ENCODE measurements around the gene PARM1. TPM values are rescaled to one million over a fixed set of nuclear protein-coding genes. Genes with fewer than 3 reads are reported as not detected.

The PARM1 gene
- total RNA-seq, 1 donor from 2014 or later, result not detected

GRCh38 chr4:75069493-75070074 is 136.7 kb downstream of the PARM1 start:
- H3K27me3 Mint-ChIP-seq, result no peaks in the 10 kb centered on the region
- intact Hi-C loops (cut with micrococcal nuclease), result no loop called here
- no peak for DNase-seq
- H3K36me3 Mint-ChIP-seq (ENCODE audit: low read depth), result no peaks in the 10 kb centered on the region
- H3K27ac Mint-ChIP-seq, result no peak overlapping the region
- no peaks in the 10 kb centered on the region for H3K9me3 Mint-ChIP-seq
- no peak overlapping the region for H3K4me3 Mint-ChIP-seq
- no peaks in the 10 kb centered on the region for H3K4me1 Mint-ChIP-seq

- no peaks in the 10 kb centered on the region for H3K4me1 Mint-ChIP-seq
- H3K4me3 Mint-ChIP-seq, result no peak overlapping the region
- DNase-seq, result no peak
- H3K27ac Mint-ChIP-seq, result no peak overlapping the region
- no peaks in the 10 kb centered on the region for H3K36me3 Mint-ChIP-seq (ENCODE audit: low read depth)
- no peaks in the 10 kb centered on the region for H3K27me3 Mint-ChIP-seq
- intact Hi-C loops (cut with micrococcal nuclease), result no loop called here
- H3K9me3 Mint-ChIP-seq, result no peaks in the 10 kb centered on the region
Measured at GRCh38 chr4:75071317-75071716, 138.4 kb downstream of the PARM1 start.

- no peak for DNase-seq
- Mint-ChIP-seq H3K36me3 (ENCODE audit: low read depth) (no peaks in the 10 kb centered on the region), H3K4me1 (no peaks in the 10 kb centered on the region), H3K9me3 (no peaks in the 10 kb centered on the region), H3K27ac (no peak overlapping the region), H3K4me3 (no peak overlapping the region), H3K27me3 (no peaks in the 10 kb centered on the region)
- intact Hi-C loops (cut with micrococcal nuclease), result no loop called here
Measured at GRCh38 chr4:75080888-75081287, 148.0 kb downstream of the PARM1 start.

GRCh38 chr4:75081561-75081960 is 148.6 kb downstream of the PARM1 start:
- no peaks in the 10 kb centered on the region for H3K27me3 Mint-ChIP-seq
- H3K4me1 Mint-ChIP-seq, result no peaks in the 10 kb centered on the region
- no peaks in the 10 kb centered on the region for H3K36me3 Mint-ChIP-seq (ENCODE audit: low read depth)
- DNase-seq, result no peak
- intact Hi-C loops (cut with micrococcal nuclease), result no loop called here
- no peak overlapping the region for H3K27ac Mint-ChIP-seq
- H3K4me3 Mint-ChIP-seq, result no peak overlapping the region
- no peaks in the 10 kb centered on the region for H3K9me3 Mint-ChIP-seq

- Mint-ChIP-seq H3K27ac (no peak overlapping the region), H3K27me3 (no peaks in the 10 kb centered on the region), H3K36me3 (ENCODE audit: low read depth) (no peaks in the 10 kb centered on the region), H3K4me3 (no peak overlapping the region), H3K9me3 (no peaks in the 10 kb centered on the region), H3K4me1 (no peaks in the 10 kb centered on the region)
- intact Hi-C loops (cut with micrococcal nuclease), result no loop called here
- no peak for DNase-seq
Measured at GRCh38 chr4:75087416-75087815, 154.5 kb downstream of the PARM1 start.

- H3K9me3 Mint-ChIP-seq, result no peaks in the 10 kb centered on the region
- intact Hi-C loops (cut with micrococcal nuclease), result no loop called here
- DNase-seq, result no peak
- H3K27me3 Mint-ChIP-seq, result no peaks in the 10 kb centered on the region
- H3K4me1 Mint-ChIP-seq, result no peaks in the 10 kb centered on the region
- no peaks in the 10 kb centered on the region for H3K36me3 Mint-ChIP-seq (ENCODE audit: low read depth)
- H3K4me3 Mint-ChIP-seq, result no peak overlapping the region
- H3K27ac Mint-ChIP-seq, result no peak overlapping the region
Measured at GRCh38 chr4:75087865-75088264, 154.9 kb downstream of the PARM1 start.

GRCh38 chr4:75089206-75089605 is 156.3 kb downstream of the PARM1 start:
- intact Hi-C loops (cut with micrococcal nuclease), result no loop called here
- Mint-ChIP-seq H3K4me1 (no peaks in the 10 kb centered on the region), H3K9me3 (no peaks in the 10 kb centered on the region), H3K36me3 (ENCODE audit: low read depth) (no peaks in the 10 kb centered on the region), H3K4me3 (no peak overlapping the region), H3K27me3 (no peaks in the 10 kb centered on the region), H3K27ac (no peak overlapping the region)
- no peak for DNase-seq

GRCh38 chr4:75099321-75099720 is 166.4 kb downstream of the PARM1 start:
- Mint-ChIP-seq H3K27ac (no peak overlapping the region), H3K36me3 (ENCODE audit: low read depth) (no peaks in the 10 kb centered on the region), H3K27me3 (no peaks in the 10 kb centered on the region), H3K9me3 (peaks cover 25% of the 10 kb centered on the region), H3K4me3 (no peak overlapping the region), H3K4me1 (no peaks in the 10 kb centered on the region)
- DNase-seq, result no peak
- intact Hi-C loops (cut with micrococcal nuclease), result no loop called here

Other genes starting within 250 kb of the PARM1 start
- gene BTC, start 138.6 kb upstream of the PARM1 start, total RNA-seq, result not detected in 2 replicates